Hematopoietic multipotent progenitor cell treated with erythropoietin and hydrocortisone succinate and interleukin-3 and kit ligand, for 8 days (in vitro differentiated cells): ENCODE data around the gene RNF130.
"Not testable (repeated sequence)": the region's sequence is repeated elsewhere in the genome, so short reads cannot be mapped to it uniquely, and the experiment has no call there.

Source experiments
- DNase-seq: peaks from one replicate; pipeline ENCODE4 v3.0.0-alpha.2; 2015

Gene RNF130

DNA sequence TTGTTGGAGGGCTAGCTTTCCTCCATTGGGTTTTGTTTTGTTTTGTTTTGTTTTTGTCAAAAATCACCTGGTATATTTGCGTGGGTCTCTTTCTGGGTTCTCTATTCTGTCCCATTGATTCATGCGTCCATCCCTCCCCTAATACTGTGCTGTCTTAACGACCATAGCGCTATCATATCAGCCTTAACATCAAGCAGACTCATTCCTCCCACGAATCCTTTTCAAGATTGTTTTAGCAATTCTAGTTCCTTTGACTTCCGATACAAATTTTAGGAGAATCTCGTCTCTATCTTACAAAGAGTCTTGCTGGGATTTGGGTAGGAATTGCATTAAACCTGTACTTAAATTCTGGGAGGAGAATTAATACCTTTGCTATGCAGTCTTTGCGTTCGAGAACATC lies 31.1 kb upstream of the RNF130 start:
- DNase-seq, result no peak

DNA sequence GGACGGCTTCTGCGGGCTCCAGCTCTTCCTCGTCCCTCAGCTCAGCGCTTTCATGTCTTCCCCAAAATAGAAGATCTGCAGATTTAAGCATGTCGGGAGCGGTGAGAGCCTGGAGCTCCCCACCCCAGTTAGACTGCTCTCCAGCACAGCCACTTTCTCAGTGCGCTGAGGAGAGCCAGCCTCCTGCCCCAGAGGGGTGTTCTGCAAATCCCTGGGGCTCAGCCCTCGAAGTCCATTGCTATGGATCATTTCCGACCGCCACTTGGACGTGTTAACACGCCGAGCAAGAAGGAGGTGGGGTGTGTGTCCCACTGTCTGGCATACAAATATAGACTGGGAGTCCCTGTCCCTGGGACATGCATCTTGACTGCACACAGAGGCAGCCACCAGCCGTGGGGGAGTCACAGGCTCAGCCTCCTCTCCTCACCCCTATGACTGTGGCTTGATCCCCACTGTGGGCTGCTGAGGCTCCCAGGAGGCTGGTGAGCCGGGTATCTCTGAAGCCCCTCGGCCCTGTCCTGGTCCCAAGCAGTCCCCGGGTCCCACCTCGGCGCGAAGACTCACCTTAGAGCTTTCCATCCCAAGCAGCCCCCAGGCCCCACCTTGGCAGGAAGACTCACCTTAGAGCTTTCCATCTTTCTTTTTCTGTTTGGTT lies 30.0 kb upstream of the RNF130 start:
- DNase-seq, result no peak

DNA sequence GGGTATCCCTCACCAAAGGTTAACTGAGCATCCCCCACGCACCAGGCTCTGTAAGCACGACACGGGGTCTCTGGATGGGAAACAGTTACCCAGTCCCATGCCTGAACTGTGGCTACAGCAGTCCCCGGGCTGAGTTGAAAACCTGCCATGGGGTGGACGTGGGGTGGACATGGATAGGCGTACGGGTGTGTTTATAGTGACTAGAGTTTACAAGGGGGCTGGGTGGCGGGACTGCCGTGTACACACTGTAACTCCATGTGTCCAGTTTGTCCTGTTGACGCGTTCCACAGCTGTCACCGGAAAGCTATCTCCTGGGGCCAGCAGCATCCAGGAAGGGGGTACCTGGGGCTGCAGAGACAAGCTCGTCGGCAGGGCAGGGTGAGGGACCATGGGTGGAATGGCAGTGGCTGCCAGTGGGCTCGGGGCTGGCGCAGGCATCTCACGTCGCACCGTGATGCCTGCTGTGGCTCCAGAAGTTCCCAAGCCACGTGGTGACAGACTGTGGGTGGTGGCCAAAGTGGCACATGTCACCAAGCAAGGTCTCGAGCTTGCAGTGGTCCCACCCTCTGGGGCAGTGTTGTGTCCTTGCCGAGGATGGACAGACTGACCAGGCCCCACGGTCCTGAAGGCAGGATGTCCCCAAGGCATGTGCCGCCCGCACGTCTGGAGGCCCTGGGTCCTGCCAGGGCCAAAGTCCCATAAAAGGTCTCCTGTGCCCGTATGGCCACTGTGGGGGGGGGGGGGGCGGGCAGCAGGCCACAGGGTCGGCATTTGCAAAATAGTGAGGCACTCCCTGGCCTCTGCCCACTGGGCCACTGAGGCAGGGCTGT lies 29.3 kb upstream of the RNF130 start:
- no peak for DNase-seq

- no peak for DNase-seq
Observed at GRCh38 chr5:180099733-180100611, 28.4 kb upstream of the RNF130 start.

- DNase-seq, result no peak
Observed at GRCh38 chr5:180098991-180099732, 27.6 kb upstream of the RNF130 start.

GRCh38 chr5:180098526-180098925 lies 27.0 kb upstream of the RNF130 start:
- DNase-seq, result no peak

GRCh38 chr5:180097926-180098325 lies 26.4 kb upstream of the RNF130 start:
- DNase-seq, result no peak

DNA sequence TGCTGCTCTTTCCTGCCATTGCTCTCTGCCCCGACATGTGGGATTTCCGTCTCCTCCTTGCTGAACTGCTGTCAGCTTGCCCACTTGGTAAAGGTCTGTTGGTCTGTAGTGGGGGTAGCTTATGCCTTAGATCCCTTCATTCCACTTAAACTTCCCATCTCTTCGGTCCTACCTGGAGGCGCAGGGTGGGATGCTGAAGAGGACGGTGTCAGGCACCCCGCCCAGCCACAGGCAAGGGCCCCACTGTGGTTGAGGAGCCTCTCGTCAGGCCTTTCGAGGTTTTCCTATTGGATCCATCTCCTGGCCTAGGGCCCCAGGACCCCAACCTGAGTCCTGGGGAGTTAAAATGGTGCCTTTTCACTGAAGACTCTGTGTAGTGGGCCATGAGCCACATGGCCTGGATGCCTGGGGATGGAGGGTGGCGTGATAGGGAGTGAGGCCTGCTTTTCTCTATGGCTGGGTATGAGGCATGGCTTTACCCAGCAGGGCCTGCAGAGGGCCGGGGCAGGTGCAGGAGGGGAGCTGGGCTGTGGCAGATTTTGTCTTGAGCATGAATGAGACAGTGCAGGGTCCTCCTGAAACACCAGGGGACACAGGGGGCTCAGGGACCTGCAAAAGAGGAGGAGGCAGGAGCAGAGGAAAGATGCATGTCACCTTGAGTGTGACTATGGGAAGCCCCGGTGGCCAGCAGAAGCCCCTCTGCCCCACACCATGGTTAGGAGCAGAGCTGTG lies 25.8 kb upstream of the RNF130 start:
- DNase-seq, result no peak

- DNase-seq, result no peak
Observed at GRCh38 chr5:180096616-180097015, 25.1 kb upstream of the RNF130 start.

DNA sequence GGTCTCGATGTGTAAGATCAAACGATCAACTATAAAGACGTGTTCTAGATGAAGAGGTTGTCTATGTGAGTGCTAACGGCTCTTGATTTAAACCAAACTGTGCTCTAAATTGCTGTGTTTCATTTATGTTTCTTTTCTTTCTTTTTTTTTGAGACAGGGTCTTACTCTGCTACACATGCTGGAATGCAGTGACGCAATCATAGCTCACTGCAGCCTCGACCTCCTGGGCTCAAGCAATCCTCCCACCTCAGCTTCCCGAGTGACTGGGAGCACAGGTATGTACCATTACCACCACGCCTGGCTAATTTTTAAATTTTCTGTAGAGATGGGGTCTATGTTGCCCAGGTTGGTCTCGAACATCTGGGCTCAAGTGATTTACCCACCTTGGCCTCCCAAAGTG lies 24.0 kb upstream of the RNF130 start:
- DNase-seq, result no peak

GRCh38 chr5:180093651-180094382 lies 22.3 kb upstream of the RNF130 start:
- DNase-seq, result peak; percentile 96

DNA sequence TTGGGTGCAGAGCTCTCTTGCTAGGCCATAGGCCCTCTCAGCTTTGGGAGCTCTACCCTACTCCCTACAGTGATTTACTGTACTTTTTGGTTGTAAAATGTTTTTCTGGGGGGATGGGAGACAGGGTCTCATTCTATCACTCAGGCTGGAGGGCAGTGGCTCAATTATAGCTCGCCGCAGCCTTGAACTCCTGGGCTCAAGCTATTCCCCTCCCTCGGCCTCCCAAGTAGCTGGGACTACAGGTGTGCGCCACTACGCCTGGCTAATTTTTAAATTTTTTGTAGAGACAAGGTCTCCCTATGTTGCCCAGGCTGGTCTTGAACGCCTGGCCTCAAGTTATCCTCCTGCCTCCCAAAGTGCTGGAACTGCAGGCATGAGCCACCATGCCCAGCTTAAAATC lies 21.7 kb upstream of the RNF130 start:
- DNase-seq, result no peak

DNA sequence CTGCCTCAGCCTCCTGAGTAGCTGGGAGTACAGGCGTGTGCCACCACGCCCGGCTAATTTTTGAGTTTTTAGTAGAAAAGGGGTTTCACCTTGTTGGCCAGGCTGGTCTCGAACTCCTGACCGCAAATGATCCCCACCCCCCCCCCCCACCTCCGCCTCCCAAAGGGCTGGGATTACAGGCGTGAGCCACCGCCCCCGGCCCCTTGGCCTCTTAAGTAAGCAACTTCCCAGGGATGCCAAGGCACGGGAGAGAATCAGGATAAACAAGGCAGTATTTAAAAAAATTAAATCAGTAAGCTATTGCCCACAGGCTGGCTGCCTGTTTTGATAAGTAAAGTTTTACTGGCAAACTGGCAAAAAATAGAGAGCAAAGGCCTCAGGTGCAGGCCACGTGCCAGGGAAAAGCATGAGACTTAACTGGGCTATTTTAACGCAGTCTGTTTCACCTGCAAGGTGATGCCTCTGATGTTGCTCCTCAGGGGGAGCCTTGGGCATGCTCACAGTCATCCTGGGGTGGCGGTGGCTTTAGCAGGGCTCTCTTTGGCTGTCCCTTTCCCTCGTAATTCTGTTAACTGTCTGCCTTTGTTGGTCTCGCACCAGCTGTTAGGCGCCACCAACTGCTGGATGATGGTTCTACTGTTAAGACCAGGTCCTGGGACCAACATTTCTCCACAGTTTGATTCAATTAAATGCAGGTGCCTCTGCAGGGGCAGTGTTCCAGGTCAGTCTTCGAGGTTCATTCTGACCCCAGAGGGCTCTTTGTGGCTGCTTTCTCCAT lies 19.4 kb upstream of the RNF130 start:
- peak; percentile 87 for DNase-seq

DNA sequence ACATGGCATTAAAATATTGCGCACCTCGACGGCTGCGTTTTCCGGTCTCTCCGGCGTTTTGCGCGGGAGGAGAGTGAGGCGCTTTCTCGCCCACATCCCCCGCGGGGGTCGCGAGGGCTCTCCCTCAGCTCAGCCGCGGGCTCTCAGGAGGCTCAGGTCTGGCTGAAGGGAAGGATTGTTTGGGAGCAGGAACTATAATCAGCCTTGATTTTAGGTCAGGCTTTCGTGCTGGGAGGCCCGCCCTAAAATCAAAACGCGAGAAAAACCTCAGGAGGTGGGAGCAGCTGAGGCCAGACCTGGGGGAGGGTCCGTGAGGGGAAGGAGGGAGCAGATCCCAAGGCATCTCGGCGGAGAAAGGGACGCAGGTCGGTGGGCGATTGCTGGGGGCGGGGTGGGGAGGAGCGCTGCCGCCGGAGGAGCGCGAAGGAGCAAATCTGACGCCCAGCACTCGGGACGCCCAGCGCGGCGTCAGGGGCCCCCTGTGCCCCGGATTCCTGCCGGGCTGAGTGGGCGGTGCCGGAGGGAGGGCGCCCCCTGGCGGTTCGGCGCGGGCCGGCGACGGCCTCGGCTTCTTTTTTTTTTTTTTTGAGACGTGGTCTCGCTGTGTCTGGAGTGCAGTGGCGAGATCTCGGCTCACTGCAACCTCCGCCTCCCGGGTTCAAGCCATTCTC lies 18.7 kb upstream of the RNF130 start:
- DNase-seq, result peak; percentile 73

DNA sequence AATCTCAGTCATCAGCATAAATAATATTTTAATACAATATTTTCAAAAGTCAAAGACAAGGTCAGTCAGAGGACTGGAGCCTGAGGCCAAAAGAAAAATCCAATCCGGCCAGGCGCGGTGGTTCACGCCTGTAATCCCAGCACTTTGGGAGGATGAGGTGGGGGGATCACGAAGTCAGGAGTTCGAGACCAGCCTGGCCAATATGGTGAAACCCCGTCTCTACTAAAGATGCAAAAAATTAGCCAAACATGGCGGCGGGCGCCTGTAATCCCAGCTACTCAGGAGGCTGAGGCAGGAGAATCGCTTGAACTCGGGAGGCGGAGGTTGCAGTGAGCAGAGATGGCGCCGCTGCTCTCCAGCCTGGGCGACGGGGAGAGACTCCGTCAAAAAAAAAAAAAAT lies 18.1 kb upstream of the RNF130 start:
- DNase-seq, result not testable (repeated sequence)

DNA sequence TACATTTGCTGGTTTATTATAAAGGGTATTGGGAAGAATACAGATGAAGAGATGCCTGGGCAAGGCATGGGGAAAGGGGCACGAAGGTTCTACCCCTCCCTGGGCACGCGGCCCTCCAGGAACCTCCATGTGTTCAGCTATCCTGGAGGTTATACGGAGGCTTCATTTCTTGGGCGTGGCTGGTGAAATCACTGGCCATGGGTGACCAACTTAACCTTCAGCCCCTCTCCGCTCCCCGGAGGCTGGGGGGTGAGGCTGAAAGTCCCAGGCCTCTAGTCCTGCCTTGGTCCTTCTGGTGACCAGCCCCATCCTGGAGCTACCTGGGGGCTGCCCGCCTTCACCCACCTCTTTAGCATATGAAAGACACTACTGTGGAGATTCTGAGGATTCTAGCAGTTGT lies 17.0 kb upstream of the RNF130 start:
- DNase-seq, result no peak

- DNase-seq, result peak; percentile 57
Observed at GRCh38 chr5:180086816-180087399, 15.3 kb upstream of the RNF130 start.

DNA sequence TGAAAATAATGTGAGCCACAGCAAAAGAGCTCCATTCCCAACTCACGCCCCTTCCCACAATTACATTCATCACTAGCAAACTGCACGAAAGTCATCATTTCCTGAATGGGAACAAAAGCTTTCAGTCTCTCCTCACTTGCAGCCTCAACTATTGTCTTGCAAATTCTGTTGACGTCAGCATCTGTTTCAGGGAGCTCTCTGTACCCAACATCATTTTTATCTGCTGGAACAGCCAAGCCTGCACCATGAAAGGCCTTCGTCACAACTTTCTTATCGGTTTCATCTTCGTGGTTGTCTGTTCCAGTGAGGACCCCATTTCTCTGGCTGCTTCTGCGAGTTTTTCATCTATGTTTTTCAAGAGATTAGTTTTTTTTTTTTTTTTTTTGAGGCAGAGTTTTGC lies 14.3 kb upstream of the RNF130 start:
- DNase-seq, result peak; percentile 90
